ENCODE measurements around the gene MKI67.

Gene MKI67

GRCh38 chr10:128080231-128080630, 46.0 kb downstream of the MKI67 start:
- DNase-seq = no peak

- peak; percentile 47 for DNase-seq
These were observed 47.9 kb downstream of the MKI67 start for GRCh38 chr10:128078136-128078969.

- DNase-seq = no peak
These were observed 48.9 kb downstream of the MKI67 start for GRCh38 chr10:128077155-128077875.

- DNase-seq = no peak
These were observed 51.6 kb downstream of the MKI67 start for GRCh38 chr10:128074589-128074988.

GRCh38 chr10:128073890-128074289, 52.3 kb downstream of the MKI67 start:
- no peak for DNase-seq

- DNase-seq = no peak
These were observed 53.1 kb downstream of the MKI67 start for GRCh38 chr10:128072941-128073645.

- DNase-seq = no peak
These were observed 54.2 kb downstream of the MKI67 start for GRCh38 chr10:128072046-128072445.

GRCh38 chr10:128071417-128071782, 54.8 kb downstream of the MKI67 start:
- DNase-seq = no peak

- no peak for DNase-seq
These were observed 55.4 kb downstream of the MKI67 start for GRCh38 chr10:128070721-128071416.

GRCh38 chr10:128070161-128070560, 56.1 kb downstream of the MKI67 start:
- DNase-seq = no peak

- peak; percentile 79 for DNase-seq
These were observed 56.7 kb downstream of the MKI67 start for GRCh38 chr10:128069351-128070051.

GRCh38 chr10:128068398-128069285, 57.6 kb downstream of the MKI67 start:
- DNase-seq = no peak

GRCh38 chr10:128067691-128068397, 58.4 kb downstream of the MKI67 start:
- no peak for DNase-seq

GRCh38 chr10:128066870-128067382, 59.3 kb downstream of the MKI67 start:
- no peak for DNase-seq

- no peak for DNase-seq
These were observed 60.2 kb downstream of the MKI67 start for GRCh38 chr10:128065881-128066534.

GRCh38 chr10:128064970-128065580, 61.1 kb downstream of the MKI67 start:
- no peak for DNase-seq

- DNase-seq = peak; percentile 84
These were observed 61.9 kb downstream of the MKI67 start for GRCh38 chr10:128064108-128064969.

GRCh38 chr10:128063736-128064107, 62.5 kb downstream of the MKI67 start:
- DNase-seq = no peak
